ENCODE results near the gene PSENEN. TPM values are rescaled to one million over a fixed set of nuclear protein-coding genes. Genes with fewer than 3 reads are reported as not detected.
"Not testable (repeated sequence)": the region's sequence is repeated elsewhere in the genome, so short reads cannot be mapped to it uniquely, and the experiment has no call there.

The PSENEN gene
- total RNA-seq, 2 donors from 2014 or later = 39.9 to 65.2 TPM

DNA sequence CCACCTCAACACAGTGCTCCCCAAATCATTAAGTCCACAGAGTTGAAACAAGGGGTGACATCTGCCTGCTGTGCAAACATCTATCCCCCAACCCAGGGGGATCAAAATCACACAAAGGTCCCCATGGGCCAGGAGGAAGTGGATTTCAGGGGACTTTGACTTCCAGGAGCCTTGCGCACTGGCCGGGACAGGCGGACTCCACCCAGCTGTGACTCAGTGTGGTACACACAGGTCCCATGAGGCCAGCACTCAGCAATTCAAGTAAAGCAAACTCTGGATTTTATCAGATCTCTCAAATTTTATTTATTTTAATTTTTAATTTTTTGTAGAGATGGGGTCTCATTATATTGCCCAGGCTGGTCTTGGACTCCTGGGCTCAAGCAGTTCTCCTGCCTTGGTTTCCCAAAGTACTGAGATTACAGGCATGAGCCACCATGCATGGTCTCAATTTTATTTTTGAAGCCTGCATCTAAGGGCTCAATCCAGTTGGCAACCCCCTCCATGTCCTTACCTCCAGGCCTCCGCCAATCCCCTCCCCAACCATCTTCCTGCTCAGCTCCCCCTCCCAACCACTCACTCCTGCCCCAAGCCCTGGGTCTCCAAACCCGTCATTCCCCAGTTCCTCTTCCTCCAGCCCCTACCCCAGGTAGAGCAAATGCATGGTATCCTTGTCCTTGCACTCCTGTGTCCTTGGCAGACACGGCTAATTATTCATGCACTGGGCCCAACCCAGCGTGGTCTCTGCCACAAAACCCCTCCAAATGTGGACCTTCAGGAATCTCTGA lies 48.1 kb downstream of the PSENEN start:
- DNase-seq (ENCODE audit: low spot score) = no peak
- intact Hi-C loops (cut with DNase I) = no loop called here
- Histone ChIP-seq H3K27me3 (replicated peaks; ENCODE audit: insufficient read depth) (peaks cover 12% of the 10 kb centered on the region), H3K4me1 (replicated peaks) (peaks cover 2% of the 10 kb centered on the region), H3K9me3 (no peaks in the 10 kb centered on the region), H3K4me3 (no peak overlapping the region), H3K36me3 (no peaks in the 10 kb centered on the region), H3K27ac (no peak overlapping the region)
- WGBS = 75% methylated on average over 7 of the region's 7 CpGs
- TF ChIP-seq POLR2A (IDR thresholded peaks at IDR 0.05) (no peak), POLR2AphosphoS5 (IDR thresholded peaks at IDR 0.05) (no peak), CTCF (IDR thresholded peaks at IDR 0.05) (no peak)

DNA sequence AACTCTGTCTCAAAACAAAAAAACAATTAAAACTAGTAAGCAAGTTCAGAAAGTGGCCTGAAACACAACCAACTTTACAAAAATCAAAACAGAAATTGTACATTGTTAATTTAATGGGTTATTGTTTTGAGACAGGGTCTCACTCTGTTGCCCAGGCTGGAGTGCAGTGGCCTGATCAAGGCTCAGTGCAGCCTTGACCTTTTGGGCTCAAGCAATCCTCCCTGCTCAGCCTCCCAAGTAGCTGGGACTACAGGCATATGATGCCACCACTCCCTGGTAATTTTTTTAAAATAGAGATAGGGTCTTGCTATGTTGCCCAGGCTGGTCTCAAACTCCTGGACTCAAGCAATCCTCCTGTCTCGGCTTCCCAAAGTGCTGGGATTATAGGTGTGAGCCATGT lies 50.1 kb downstream of the PSENEN start:
- H3K36me3 ChIP-seq; H3K27ac ChIP-seq; H3K4me3 ChIP-seq; H3K4me1 ChIP-seq (replicated peaks); intact Hi-C loops (cut with DNase I); H3K9me3 ChIP-seq; DNase-seq (ENCODE audit: low spot score): not testable (repeated sequence)
- WGBS = 92% methylated on average over 1 of the region's 1 CpG
- H3K27me3 ChIP-seq (replicated peaks; ENCODE audit: insufficient read depth) = peaks cover 12% of the 10 kb centered on the region

Other genes with a start within 250 kb of the PSENEN start
- 10 to 100 TPM; 50.9 to 80.5 TPM for gene DMKN, start 232.0 kb upstream of the PSENEN start, total RNA-seq
- 1 to 10 TPM in 1 of 2 donors, under 1 TPM in 1; 0.32 to 4.9 TPM for gene SBSN, start 217.3 kb upstream of the PSENEN start, total RNA-seq
- 10 to 100 TPM in 1 of 2 donors, not detected in 1; 13.4 TPM for gene GAPDHS, start 212.2 kb upstream of the PSENEN start, total RNA-seq
- 100 to 1,000 TPM; 105 to 120 TPM for gene TMEM147, start 200.0 kb upstream of the PSENEN start, total RNA-seq
- gene ATP4A, start 182.0 kb upstream of the PSENEN start, total RNA-seq = 1 to 10 TPM in 1 of 2 donors, not detected in 1; 1.9 TPM
- not detected for gene PMIS2, start 159.5 kb upstream of the PSENEN start, total RNA-seq
- gene HAUS5, start 132.9 kb upstream of the PSENEN start, total RNA-seq = 10 to 100 TPM; 10.0 to 17.5 TPM
- gene RBM42, start 116.6 kb upstream of the PSENEN start, total RNA-seq = 100 to 1,000 TPM in 1 of 2 donors, 10 to 100 TPM in 1; 81.4 to 114 TPM
- gene ETV2, start 103.9 kb upstream of the PSENEN start, total RNA-seq = 1 to 10 TPM; 1.2 to 6.6 TPM
- gene COX6B1, start 97.3 kb upstream of the PSENEN start, total RNA-seq = 100 to 1,000 TPM; 334 to 665 TPM
- 1 to 10 TPM; 3.8 to 5.5 TPM for gene UPK1A, start 79.1 kb upstream of the PSENEN start, total RNA-seq
- 1 to 10 TPM in 1 of 2 donors, not detected in 1; 3.1 TPM for gene ZBTB32, start 41.1 kb upstream of the PSENEN start, total RNA-seq
- 10 to 100 TPM; 32.3 to 89.5 TPM for gene KMT2B, start 27.6 kb upstream of the PSENEN start, total RNA-seq
- gene IGFLR1, start 3.2 kb upstream of the PSENEN start, total RNA-seq = 10 to 100 TPM in 1 of 2 donors, 1 to 10 TPM in 1; 9.4 to 16.1 TPM
- gene U2AF1L4, start 233 bp upstream of the PSENEN start, total RNA-seq = 10 to 100 TPM; 14.6 to 45.0 TPM
- gene LIN37, start 2.9 kb downstream of the PSENEN start, total RNA-seq = 10 to 100 TPM in 1 of 2 donors, 1 to 10 TPM in 1; 4.2 to 13.0 TPM
- gene HSPB6, start 11.4 kb downstream of the PSENEN start, total RNA-seq = 10 to 100 TPM; 32.2 to 78.5 TPM
- 10 to 100 TPM; 13.6 to 19.2 TPM for gene PROSER3, start 12.5 kb downstream of the PSENEN start, total RNA-seq
- gene ARHGAP33, start 29.9 kb downstream of the PSENEN start, total RNA-seq = 10 to 100 TPM; 13.2 to 38.1 TPM
- not detected for gene PRODH2, start 67.2 kb downstream of the PSENEN start, total RNA-seq
- gene NPHS1, start 106.9 kb downstream of the PSENEN start, total RNA-seq = under 1 TPM in 1 of 2 donors, not detected in 1; 0.23 TPM
- gene KIRREL2, start 111.3 kb downstream of the PSENEN start, total RNA-seq = 1 to 10 TPM in 1 of 2 donors, not detected in 1; 1.2 TPM
- 10 to 100 TPM in 1 of 2 donors, 1 to 10 TPM in 1; 3.6 to 38.0 TPM for gene APLP1, start 122.9 kb downstream of the PSENEN start, total RNA-seq
- 10 to 100 TPM in 1 of 2 donors, 1 to 10 TPM in 1; 5.6 to 10.8 TPM for gene NFKBID, start 154.9 kb downstream of the PSENEN start, total RNA-seq
- 1 to 10 TPM in 1 of 2 donors, not detected in 1; 4.9 TPM for gene HCST, start 156.9 kb downstream of the PSENEN start, total RNA-seq
- 10 to 100 TPM; 30.6 to 60.7 TPM for gene TYROBP, start 162.6 kb downstream of the PSENEN start, total RNA-seq
- gene LRFN3, start 190.7 kb downstream of the PSENEN start, total RNA-seq = 10 to 100 TPM; 21.7 to 32.3 TPM
- gene SDHAF1, start 249.5 kb downstream of the PSENEN start, total RNA-seq = 10 to 100 TPM; 32.4 to 75.1 TPM